ENCODE data around the gene ZNF195. TPM values are rescaled to one million over a fixed set of nuclear protein-coding genes. Genes with fewer than 3 reads are reported as not detected.

ZNF195 gene
- total RNA-seq, 1 experiment from 2014 or later: 116 TPM

DNA sequence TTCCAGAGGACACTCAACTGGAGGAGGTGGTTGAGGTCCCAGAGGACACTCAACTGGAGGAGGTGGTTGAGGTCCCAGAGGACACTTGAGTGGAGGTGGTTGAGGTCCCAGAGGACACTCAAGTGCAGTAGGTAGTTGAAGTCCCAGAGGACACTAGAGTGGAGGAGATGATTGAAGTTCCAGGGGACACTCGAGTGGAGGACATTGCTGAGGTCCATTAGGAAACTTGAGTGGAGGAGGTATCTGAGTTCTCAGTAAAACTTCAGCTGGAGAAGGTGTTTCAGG, 39.7 kb downstream of the ZNF195 start:
- Mint-ChIP-seq H3K27me3 (ENCODE audit: low read depth) (peaks cover 16% of the 10 kb centered on the region), H3K4me3 (no peak overlapping the region), H3K36me3 (ENCODE audit: insufficient read depth in 1 of 3, low read depth in 3 of 3) (no peaks in the 10 kb centered on the region; a peak in 1 of 7 replicates), H3K9me3 (peaks cover 0 to 2% of the 10 kb centered on the region in 2 experiments; a peak in 2 of 5 replicates), H3K27ac (no peak overlapping the region), H3K4me1 (peaks cover 6 to 8% of the 10 kb centered on the region in 2 experiments; a peak in 2 of 4 replicates)
- H3K27me3 ChIP-seq (ENCODE audit: insufficient read depth, low read length): no peaks in the 10 kb centered on the region
- no peaks in the 10 kb centered on the region for H3K79me1 ChIP-seq (ENCODE audit: insufficient read depth, low read depth, low read length, poor library complexity, severe bottlenecking)
- no peak overlapping the region for H2BK20ac ChIP-seq (ENCODE audit: low read depth, low read length, poor library complexity, severe bottlenecking)
- H3K56ac ChIP-seq (ENCODE audit: insufficient read length, low read depth, low read length): no peak overlapping the region
- H3K4ac ChIP-seq (ENCODE audit: low read depth, low read length): no peak overlapping the region
- no peak overlapping the region for H3K23ac ChIP-seq (ENCODE audit: insufficient read length, low read depth, low read length)
- no peak overlapping the region for H4K91ac ChIP-seq (ENCODE audit: insufficient read length, low read depth, low read length)
- H3K14ac ChIP-seq (ENCODE audit: insufficient read depth, low read length): no peak overlapping the region
- DNase-seq: no peak
- no peak overlapping the region for H2AFZ ChIP-seq (ENCODE audit: low read length)
- TF ChIP-seq, protein P1, sequence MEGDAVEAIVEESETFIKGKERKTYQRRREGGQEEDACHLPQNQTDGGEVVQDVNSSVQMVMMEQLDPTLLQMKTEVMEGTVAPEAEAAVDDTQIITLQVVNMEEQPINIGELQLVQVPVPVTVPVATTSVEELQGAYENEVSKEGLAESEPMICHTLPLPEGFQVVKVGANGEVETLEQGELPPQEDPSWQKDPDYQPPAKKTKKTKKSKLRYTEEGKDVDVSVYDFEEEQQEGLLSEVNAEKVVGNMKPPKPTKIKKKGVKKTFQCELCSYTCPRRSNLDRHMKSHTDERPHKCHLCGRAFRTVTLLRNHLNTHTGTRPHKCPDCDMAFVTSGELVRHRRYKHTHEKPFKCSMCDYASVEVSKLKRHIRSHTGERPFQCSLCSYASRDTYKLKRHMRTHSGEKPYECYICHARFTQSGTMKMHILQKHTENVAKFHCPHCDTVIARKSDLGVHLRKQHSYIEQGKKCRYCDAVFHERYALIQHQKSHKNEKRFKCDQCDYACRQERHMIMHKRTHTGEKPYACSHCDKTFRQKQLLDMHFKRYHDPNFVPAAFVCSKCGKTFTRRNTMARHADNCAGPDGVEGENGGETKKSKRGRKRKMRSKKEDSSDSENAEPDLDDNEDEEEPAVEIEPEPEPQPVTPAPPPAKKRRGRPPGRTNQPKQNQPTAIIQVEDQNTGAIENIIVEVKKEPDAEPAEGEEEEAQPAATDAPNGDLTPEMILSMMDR (conservative IDR thresholded peaks at IDR 0.05): no peak
- no peak overlapping the region for H2BK5ac ChIP-seq (ENCODE audit: insufficient read length, low read length)
- WGBS (ENCODE audit: extremely low coverage, insufficient read length, low lambda C conversion rate): no CpG with 5 or more reads among the region's 1 CpG
- H4K20me1 ChIP-seq (ENCODE audit: control insufficient read depth, insufficient read depth, insufficient read length): no peaks in the 10 kb centered on the region
- H3T11ph ChIP-seq (ENCODE audit: low read length): no peak overlapping the region
- H4K8ac ChIP-seq (replicated peaks; ENCODE audit: insufficient read length, low read depth, low read length): no peak overlapping the region
- no peak overlapping the region for H4K5ac ChIP-seq (ENCODE audit: insufficient read length, low read depth, low read length)
- no peak overlapping the region for H2BK15ac ChIP-seq (ENCODE audit: low read depth, low read length)
- no peaks in the 10 kb centered on the region for H3K23me2 ChIP-seq (ENCODE audit: insufficient read length, low read depth, low read length, poor library complexity, severe bottlenecking)
- no peaks in the 10 kb centered on the region for H3K9me3 ChIP-seq (ENCODE audit: control insufficient read depth, low read depth, low read length)
- H3K18ac ChIP-seq (ENCODE audit: insufficient read length, low read depth, low read length): no peak overlapping the region
- H2AK5ac ChIP-seq (ENCODE audit: insufficient read length, low read length): no peak overlapping the region
- H2BK12ac ChIP-seq (ENCODE audit: insufficient read length, low read depth, low read length): no peak overlapping the region
- H3K79me2 ChIP-seq (ENCODE audit: insufficient read depth, low read length): no peaks in the 10 kb centered on the region
- no peak overlapping the region for H2BK120ac ChIP-seq (ENCODE audit: low read depth, low read length, poor library complexity, severe bottlenecking)
- H3K9ac ChIP-seq (ENCODE audit: extremely low read depth, insufficient read length, low read length): no peak overlapping the region
- no peak overlapping the region for H3K4me2 ChIP-seq (ENCODE audit: insufficient read depth, insufficient read length, low read length)
- H3K27ac ChIP-seq (ENCODE audit: insufficient read length, low read depth, low read length): no peak overlapping the region
- H3K4me1 ChIP-seq (ENCODE audit: insufficient read depth, low read length): no peaks in the 10 kb centered on the region

Measured in H9 (cell line).